ENCODE data around the gene MT1B.

Gene MT1B

GRCh38 chr16:56651586-56651985 lies at the start of gene MT1B:
Gene MT1B, plus strand, starts transcription at chr16:56651886. Its CDS starts 68 bp downstream, at chr16:56651954.
- no peak for DNase-seq (ENCODE audit: low read depth in 2 of 2)

- no peak for DNase-seq (ENCODE audit: low read depth in 2 of 2)
These were observed 48.1 kb upstream of the MT1B start for GRCh38 chr16:56603589-56603988.

- no peak for DNase-seq (ENCODE audit: low read depth in 2 of 2)
These were observed 46.7 kb upstream of the MT1B start for GRCh38 chr16:56604966-56605365.

- DNase-seq (ENCODE audit: low read depth in 2 of 2): no peak
These were observed 46.2 kb upstream of the MT1B start for GRCh38 chr16:56605475-56605874.

- no peak for DNase-seq (ENCODE audit: low read depth in 2 of 2)
These were observed 45.6 kb upstream of the MT1B start for GRCh38 chr16:56606071-56606475.

- no peak for DNase-seq (ENCODE audit: low read depth in 2 of 2)
These were observed 45.1 kb upstream of the MT1B start for GRCh38 chr16:56606476-56607108.

GRCh38 chr16:56607109-56607618 lies 44.5 kb upstream of the MT1B start:
- DNase-seq (ENCODE audit: low read depth in 2 of 2): no peak

- DNase-seq (ENCODE audit: low read depth in 2 of 2): no peak
These were observed 44.0 kb upstream of the MT1B start for GRCh38 chr16:56607675-56608042.

GRCh38 chr16:56608043-56608875 lies 43.4 kb upstream of the MT1B start, which contains the start of gene MT2A:
Gene MT2A, plus strand, starts transcription at chr16:56608584. Its CDS starts 72 bp downstream, at chr16:56608656.
- DNase-seq (ENCODE audit: low read depth in 2 of 2): peak; percentile 63 to 79

GRCh38 chr16:56608876-56609462 lies 42.7 kb upstream of the MT1B start:
- no peak for DNase-seq (ENCODE audit: low read depth in 2 of 2)

GRCh38 chr16:56609463-56609921 lies 42.2 kb upstream of the MT1B start:
- peak; percentile 36 to 45 for DNase-seq (ENCODE audit: low read depth in 2 of 2)

GRCh38 chr16:56610017-56610608 lies 41.6 kb upstream of the MT1B start:
- peak in 1 of 2 donors; percentile 41 for DNase-seq (ENCODE audit: low read depth in 2 of 2)

GRCh38 chr16:56610609-56611111 lies 41.0 kb upstream of the MT1B start:
- DNase-seq (ENCODE audit: low read depth in 2 of 2): no peak

- no peak for DNase-seq (ENCODE audit: low read depth in 2 of 2)
These were observed 40.3 kb upstream of the MT1B start for GRCh38 chr16:56611281-56611833.

GRCh38 chr16:56613706-56614105 lies 38.0 kb upstream of the MT1B start:
- DNase-seq (ENCODE audit: low read depth in 2 of 2): no peak

GRCh38 chr16:56614549-56614991 lies 37.1 kb upstream of the MT1B start:
- DNase-seq (ENCODE audit: low read depth in 2 of 2): no peak

GRCh38 chr16:56615353-56615752 lies 36.3 kb upstream of the MT1B start:
- DNase-seq (ENCODE audit: low read depth in 2 of 2): no peak

GRCh38 chr16:56616608-56617211 lies 35.0 kb upstream of the MT1B start:
- no peak for DNase-seq (ENCODE audit: low read depth in 2 of 2)

- DNase-seq (ENCODE audit: low read depth in 2 of 2): no peak
These were observed 34.2 kb upstream of the MT1B start for GRCh38 chr16:56617212-56618085.

GRCh38 chr16:56618138-56618537 lies 33.5 kb upstream of the MT1B start:
- no peak for DNase-seq (ENCODE audit: low read depth in 2 of 2)

Data from stimulated activated CD8-positive, alpha-beta memory T cell treated with anti-CD3 and anti-CD28 coated beads, Interleukin-2, amount 100 ng/mL, for 1 hour (primary cell).